Retinal pigment epithelial cell (primary cell): Measurements from ENCODE around the gene PROX1.
"Not testable (repeated sequence)": the region's sequence is repeated elsewhere in the genome, so short reads cannot be mapped to it uniquely, and the experiment has no call there.

Experiments
- DNase-seq: peaks from one replicate; pipeline ENCODE4 v3.0.0-alpha.2; 2010; ENCODE audit warnings: low read depth
- H3K4me3 ChIP-seq: 2 replicates; pipeline ENCODE4 v1.5.1; 2011; ENCODE audit warnings: mild to moderate bottlenecking, low read length, control low read depth, moderate library complexity
- TF ChIP-seq, protein P1 (sequence below): conservative IDR thresholded peaks from 2 replicates; pipeline ENCODE4 v1.5.1; 2011; ENCODE audit warnings: low read depth, low read length, control low read depth, inconsistent platforms

Gene PROX1

GRCh38 chr1:214078950-214079349 is 91.2 kb downstream of the PROX1 start:
- DNase-seq = no peak
- TF ChIP-seq, protein P1, sequence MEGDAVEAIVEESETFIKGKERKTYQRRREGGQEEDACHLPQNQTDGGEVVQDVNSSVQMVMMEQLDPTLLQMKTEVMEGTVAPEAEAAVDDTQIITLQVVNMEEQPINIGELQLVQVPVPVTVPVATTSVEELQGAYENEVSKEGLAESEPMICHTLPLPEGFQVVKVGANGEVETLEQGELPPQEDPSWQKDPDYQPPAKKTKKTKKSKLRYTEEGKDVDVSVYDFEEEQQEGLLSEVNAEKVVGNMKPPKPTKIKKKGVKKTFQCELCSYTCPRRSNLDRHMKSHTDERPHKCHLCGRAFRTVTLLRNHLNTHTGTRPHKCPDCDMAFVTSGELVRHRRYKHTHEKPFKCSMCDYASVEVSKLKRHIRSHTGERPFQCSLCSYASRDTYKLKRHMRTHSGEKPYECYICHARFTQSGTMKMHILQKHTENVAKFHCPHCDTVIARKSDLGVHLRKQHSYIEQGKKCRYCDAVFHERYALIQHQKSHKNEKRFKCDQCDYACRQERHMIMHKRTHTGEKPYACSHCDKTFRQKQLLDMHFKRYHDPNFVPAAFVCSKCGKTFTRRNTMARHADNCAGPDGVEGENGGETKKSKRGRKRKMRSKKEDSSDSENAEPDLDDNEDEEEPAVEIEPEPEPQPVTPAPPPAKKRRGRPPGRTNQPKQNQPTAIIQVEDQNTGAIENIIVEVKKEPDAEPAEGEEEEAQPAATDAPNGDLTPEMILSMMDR = no peak
- no peak overlapping the region for H3K4me3 ChIP-seq

DNA sequence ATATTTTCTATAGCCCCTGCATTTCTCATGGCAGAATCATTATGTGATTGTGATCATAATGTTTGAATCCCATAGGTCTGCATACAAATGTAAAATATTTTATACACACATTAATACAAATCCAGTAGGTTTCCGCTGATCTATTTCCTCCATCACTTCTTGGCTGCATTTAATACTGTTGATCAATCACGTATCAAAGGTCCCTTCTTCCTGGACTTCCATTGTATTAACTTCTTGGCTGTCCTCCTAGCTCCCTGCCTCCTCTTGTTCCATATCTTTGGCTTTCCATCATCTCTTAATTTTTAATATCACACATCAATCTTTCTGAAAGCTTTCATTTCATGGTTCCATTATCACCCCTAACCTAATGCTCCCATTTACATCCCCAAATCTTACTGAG is 97.6 kb downstream of the PROX1 start:
- DNase-seq = no peak
- TF ChIP-seq, protein P1 = no peak
- H3K4me3 ChIP-seq = no peak overlapping the region

DNA sequence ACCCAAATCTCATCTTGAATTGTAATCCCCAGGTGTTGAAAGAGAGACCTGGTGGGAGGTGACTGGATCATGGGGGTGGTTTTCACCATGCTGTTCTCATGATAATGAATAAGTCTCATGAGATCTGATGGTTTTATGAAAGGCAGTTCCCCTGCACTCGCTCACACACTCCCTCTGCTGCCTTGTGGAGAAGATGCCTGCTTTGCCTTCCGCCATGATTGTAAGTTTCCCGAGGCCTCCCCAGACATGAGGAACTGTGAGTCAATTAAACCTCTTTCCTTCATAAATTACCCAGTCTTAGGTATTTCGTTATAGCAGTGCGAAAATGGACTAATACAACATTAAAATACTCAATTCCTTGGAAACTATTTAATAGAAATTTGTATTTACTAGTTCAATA is 99.2 kb downstream of the PROX1 start:
- DNase-seq = no peak

DNA sequence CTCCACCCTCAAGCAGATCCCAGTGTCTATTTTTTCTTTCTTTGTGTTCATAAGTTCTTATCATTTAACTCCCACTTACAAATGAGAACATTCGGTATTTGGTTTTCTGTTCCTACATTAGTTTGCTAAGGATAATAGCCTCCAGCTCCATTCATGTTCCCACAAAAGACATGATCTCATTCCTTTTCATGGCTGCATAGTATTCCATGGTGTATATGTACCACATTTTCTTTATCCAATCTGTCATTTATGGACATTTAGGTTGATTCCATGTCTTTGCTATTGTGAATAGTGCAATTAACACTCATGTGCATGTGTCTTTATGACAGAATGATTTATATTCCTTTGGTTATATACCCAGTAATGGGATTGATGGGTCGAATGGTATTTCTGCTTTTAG is 101.2 kb downstream of the PROX1 start:
- H3K4me3 ChIP-seq, DNase-seq: not testable (repeated sequence)

More for the DNA sequence above, 99.2 kb downstream of the PROX1 start:
- H3K4me3 ChIP-seq = no peak overlapping the region
- TF ChIP-seq, protein P1 = no peak
